Neural progenitor cell (in vitro differentiated cells): ENCODE results near the gene ATP10A.

Source experiments
- CTCF ChIP-seq: fragments of 200-600 bp; sonication (generic); IDR thresholded peaks from 2 replicates; pipeline ENCODE4 v1.5.1; 2017; ENCODE audit warnings: antibody characterized with exemption, mild to moderate bottlenecking
- EZH2 ChIP-seq: fragments of 200-600 bp; sonication (generic); IDR thresholded peaks from 2 replicates; pipeline ENCODE4 v1.6.1; 2017; ENCODE audit warnings: antibody characterized with exemption, mild to moderate bottlenecking, moderate library complexity

DNA sequence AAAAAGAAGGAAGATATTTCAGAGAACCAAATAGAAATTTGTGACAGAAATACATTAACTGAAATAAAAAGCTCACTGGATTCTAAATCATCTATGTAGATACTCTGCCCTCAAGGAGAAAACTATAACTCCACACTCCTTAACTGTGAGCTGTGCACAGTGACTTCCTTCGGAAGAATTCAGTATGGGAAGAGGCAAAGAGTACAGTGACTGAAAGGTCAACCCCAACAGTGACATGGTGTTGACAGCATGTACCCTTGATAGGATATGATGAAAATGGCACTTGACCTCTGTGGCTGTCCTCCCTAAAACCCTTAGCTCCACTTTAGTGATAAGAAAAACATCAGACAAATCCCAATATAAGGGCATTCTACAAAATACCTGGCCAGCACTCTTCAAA, 165.5 kb downstream of the ATP10A start:
- TF ChIP-seq CTCF (no peak), EZH2 (no peak)
